Kidney (tissue), 14 donors: ENCODE measurements around the gene UBAP1L. TPM values are rescaled to one million over a fixed set of nuclear protein-coding genes. Genes with fewer than 3 reads are reported as not detected.

Source experiments
- DNase-seq, 5 donors: peaks; one replicate each; pipeline ENCODE4 v3.0.0-alpha.2; 2013 to 2020
- FAIRE-seq: peaks from 2 replicates; lab custom pipeline; 2012; peaks lifted over from hg19 to GRCh38; lab: Jason Lieb, UNC
- H3K27ac ChIP-seq, 2 donors: one replicate each; pipeline ENCODE4 v1.7.0; 2013; ENCODE audit warnings: low read depth in 2 of 2, low read length in 2 of 2, inconsistent platforms in 1 of 2
- H3K27me3 ChIP-seq: one replicate; pipeline ENCODE4 v1.7.1; 2013; ENCODE audit warnings: low read length, inconsistent platforms; ENCODE audit not compliant: control insufficient read depth, insufficient read depth
- H3K36me3 ChIP-seq, 3 donors: one replicate each; pipeline versions ENCODE4 v1.7.0 to v1.7.1; 2013; ENCODE audit warnings: low read length in 3 of 3, control low read depth in 1 of 3, inconsistent platforms in 1 of 3; ENCODE audit not compliant: insufficient read depth in 3 of 3, control insufficient read depth in 2 of 3
- H3K4me1 ChIP-seq, 3 donors: one replicate each; pipeline versions ENCODE4 v1.7.0 to v1.7.1; 2013; ENCODE audit warnings: low read length in 3 of 3, inconsistent platforms in 1 of 3, low read depth in 1 of 3; ENCODE audit not compliant: control insufficient read depth in 2 of 3, insufficient read depth in 2 of 3
- H3K4me3 ChIP-seq, 3 donors: one replicate each; pipeline versions ENCODE4 v1.7.0 to v1.8.1; 2013; ENCODE audit warnings: low read length in 3 of 3, control low read depth in 1 of 3, inconsistent platforms in 1 of 3
- H3K9ac ChIP-seq, 3 donors: one replicate each; pipeline versions ENCODE4 v1.7.0 to v1.7.1; 2013; ENCODE audit warnings: low read length in 3 of 3, control low read depth in 1 of 3, inconsistent platforms in 1 of 3
- H3K9me3 ChIP-seq, 3 donors: one replicate each; pipeline versions ENCODE4 v1.7.0 to v1.7.1; 2013; ENCODE audit warnings: low read length in 3 of 3, control low read depth in 1 of 3, inconsistent platforms in 1 of 3; ENCODE audit not compliant: control insufficient read depth in 2 of 3, insufficient read depth in 1 of 3
- intact Hi-C: fragments of 100-400 bp; cut with DNase I; formaldehyde crosslinking; loops from one replicate; pipeline ENCODE4 v1.11.1; 2022
- polyA plus RNA-seq: library from polyadenylated mRNA; stranded (reverse); fragments of 350-450 nt; fragmentation: Illumina TruSeq; extraction: RNeasy Lipid Tissue Mini Kit (QIAGEN cat#74804); gene quantifications from one replicate; pipeline ENCODE4 v1.2.3, GENCODE V29; 2014; ENCODE audit warnings: low read depth, low replicate concordance; ENCODE audit not compliant: insufficient read depth
- total RNA-seq: library from RNA; stranded (reverse); fragmentation: NEBNext Ultra II Directional; extraction: Animal tissue kit (Norgen Biotek cat#: 25700); gene quantifications from one replicate; pipeline ENCODE4 v1.2.1, GENCODE V29; 2021
- TF ChIP-seq, protein P1 (sequence below): IDR thresholded peaks from 3 replicates; pipeline ENCODE4 v1.5.1; 2012; ENCODE audit warnings: mild to moderate bottlenecking, moderate library complexity, borderline replicate concordance; ENCODE audit not compliant: insufficient read depth; ENCODE audit errors: extremely low read depth
- donor health status: control.
- donor health status: control.
- donor health status: control.
- donor health status: control.
- donor health status: control.
- donor health status: DM: yes; HTN: yes; CAD: no.
- donor health status: Normal renal cell carcinoma (clear cell type).

The UBAP1L gene
- total and polyA plus RNA-seq, 2 donors from 2014 or later = 2.1 to 5.4 TPM

DNA sequence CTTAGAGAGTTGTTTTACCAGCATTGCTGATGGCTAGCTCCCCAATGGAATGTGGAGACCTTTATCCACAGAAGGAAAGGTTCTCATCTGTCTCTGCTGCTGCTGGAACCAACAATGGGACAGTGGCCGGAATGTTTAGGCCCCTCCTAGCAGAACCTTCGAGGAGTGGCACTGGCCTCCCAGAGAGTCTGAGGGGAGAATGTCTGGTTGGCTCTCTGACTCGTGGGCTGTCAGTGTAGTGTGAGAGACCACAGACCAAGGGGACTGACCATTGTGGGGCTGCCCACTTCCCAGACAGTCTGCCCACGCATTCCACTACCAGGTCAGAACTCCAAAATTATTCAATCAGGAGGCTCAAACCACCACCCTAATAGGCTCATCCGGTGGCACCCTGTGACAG is 52.3 kb downstream of the UBAP1L start:
- Histone ChIP-seq H3K9me3 (no peaks in the 10 kb centered on the region), H3K27ac (no peak overlapping the region), H3K4me1 (peaks cover 0 to 5% (median 0%) of the 10 kb centered on the region in 3 donors), H3K36me3 (no peaks in the 10 kb centered on the region), H3K9ac (no peak overlapping the region), H3K27me3 (no peaks in the 10 kb centered on the region), H3K4me3 (no peak overlapping the region)
- DNase-seq = no peak
- intact Hi-C loops = no loop called here
- TF ChIP-seq, protein P1, sequence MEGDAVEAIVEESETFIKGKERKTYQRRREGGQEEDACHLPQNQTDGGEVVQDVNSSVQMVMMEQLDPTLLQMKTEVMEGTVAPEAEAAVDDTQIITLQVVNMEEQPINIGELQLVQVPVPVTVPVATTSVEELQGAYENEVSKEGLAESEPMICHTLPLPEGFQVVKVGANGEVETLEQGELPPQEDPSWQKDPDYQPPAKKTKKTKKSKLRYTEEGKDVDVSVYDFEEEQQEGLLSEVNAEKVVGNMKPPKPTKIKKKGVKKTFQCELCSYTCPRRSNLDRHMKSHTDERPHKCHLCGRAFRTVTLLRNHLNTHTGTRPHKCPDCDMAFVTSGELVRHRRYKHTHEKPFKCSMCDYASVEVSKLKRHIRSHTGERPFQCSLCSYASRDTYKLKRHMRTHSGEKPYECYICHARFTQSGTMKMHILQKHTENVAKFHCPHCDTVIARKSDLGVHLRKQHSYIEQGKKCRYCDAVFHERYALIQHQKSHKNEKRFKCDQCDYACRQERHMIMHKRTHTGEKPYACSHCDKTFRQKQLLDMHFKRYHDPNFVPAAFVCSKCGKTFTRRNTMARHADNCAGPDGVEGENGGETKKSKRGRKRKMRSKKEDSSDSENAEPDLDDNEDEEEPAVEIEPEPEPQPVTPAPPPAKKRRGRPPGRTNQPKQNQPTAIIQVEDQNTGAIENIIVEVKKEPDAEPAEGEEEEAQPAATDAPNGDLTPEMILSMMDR = no peak
- no peak for FAIRE-seq

DNA sequence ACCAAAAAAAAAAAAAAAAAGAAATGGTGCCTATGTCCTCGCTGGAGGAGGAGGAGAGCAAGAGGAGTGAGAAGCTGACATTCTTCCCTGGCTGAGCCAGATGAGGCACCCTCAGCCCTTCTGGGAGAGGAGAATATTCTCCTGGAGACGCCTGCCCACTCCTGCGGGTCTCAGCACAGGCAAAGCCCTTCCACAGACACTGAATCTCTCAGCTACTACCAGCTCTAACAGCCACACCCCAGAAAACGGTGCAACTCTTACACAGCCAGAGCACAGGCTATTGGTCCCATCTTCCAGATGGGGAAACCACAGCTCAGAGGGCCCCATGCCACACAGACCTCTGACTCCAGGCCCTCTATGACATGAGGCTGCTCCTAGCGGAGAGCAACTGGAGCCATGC is 52.9 kb downstream of the UBAP1L start:
- Histone ChIP-seq H3K27me3 (no peaks in the 10 kb centered on the region), H3K4me1 (peaks cover 0 to 6% (median 0%) of the 10 kb centered on the region in 3 donors), H3K9me3 (no peaks in the 10 kb centered on the region), H3K9ac (no peak overlapping the region), H3K27ac (no peak overlapping the region), H3K36me3 (no peaks in the 10 kb centered on the region), H3K4me3 (no peak overlapping the region)
- TF ChIP-seq, protein P1 = no peak
- DNase-seq (no peak), FAIRE-seq (no peak)
- intact Hi-C loops = no loop called here

DNA sequence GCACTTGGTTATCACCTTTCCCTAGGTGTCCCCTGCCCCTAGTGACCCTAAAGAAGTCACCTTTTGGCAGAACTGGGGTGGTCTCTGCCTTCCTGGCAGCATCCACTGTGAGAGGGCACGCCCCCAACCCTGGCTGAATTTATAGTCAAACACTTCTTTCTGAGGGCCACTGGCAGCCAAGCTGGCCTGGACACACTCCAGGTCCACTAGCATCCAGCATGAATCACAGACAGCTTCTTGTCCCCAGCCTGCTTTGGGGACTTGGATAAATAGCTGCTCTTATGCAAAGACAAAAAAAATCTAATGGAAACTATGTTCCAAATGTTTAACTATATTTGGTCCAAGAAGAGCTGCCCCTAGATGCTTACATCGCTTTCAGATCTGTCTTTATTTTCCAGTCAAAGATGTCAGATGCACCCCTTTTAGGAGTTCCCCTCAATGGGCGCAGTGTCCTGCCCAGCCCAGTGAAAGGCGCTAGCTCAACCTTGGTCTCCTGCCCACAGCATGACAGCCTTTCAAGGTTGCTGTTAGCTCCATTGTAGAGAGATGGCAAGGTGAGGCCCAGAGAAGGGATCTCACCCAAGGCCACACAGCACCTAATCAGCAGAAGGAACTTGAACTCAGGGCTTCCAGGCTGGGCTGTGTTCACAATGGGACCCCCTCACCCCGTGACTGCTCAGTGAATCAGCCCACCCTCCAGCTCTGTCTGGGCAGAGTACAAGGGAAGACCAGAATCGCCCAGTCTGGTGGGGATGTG is 54.2 kb downstream of the UBAP1L start:
- Histone ChIP-seq H3K9me3 (no peaks in the 10 kb centered on the region), H3K36me3 (no peaks in the 10 kb centered on the region), H3K4me3 (no peak overlapping the region), H3K4me1 (peaks cover 0 to 9% (median 0%) of the 10 kb centered on the region in 3 donors), H3K27me3 (no peaks in the 10 kb centered on the region), H3K27ac (no peak overlapping the region), H3K9ac (no peak overlapping the region)
- FAIRE-seq (no peak), DNase-seq (no peak)
- intact Hi-C loops = no loop called here
- TF ChIP-seq, protein P1 = no peak
